Calu3 (cell line): Measurements from ENCODE around the gene NR5A2. TPM values are rescaled to one million over a fixed set of nuclear protein-coding genes. Genes with fewer than 3 reads are reported as not detected.

ENCODE experiments used
- BruUV-seq: library from RNA; stranded (reverse); fragments of 400-500 nt; replicated peaks from 2 replicates; lab custom pipeline; 2021; lab: Mats Ljungman, UMichigan
- CTCF ChIA-PET: fragments of 300-600 bp; sonication (Branson Sonifier 250); formaldehyde crosslinking; loops from one replicate; lab custom pipeline; 2022; ENCODE audit warnings: antibody characterized with exemption; lab: Charles Lee
- DNase-seq: peaks from one replicate; pipeline ENCODE4 v3.0.0; 2022
- H3K27ac Mint-ChIP-seq: one replicate; pipeline ENCODE4 v1.8.0; 2022; ENCODE audit warnings: mixed read lengths; ENCODE audit not compliant: unreplicated experiment
- H3K27me3 Mint-ChIP-seq: one replicate; pipeline ENCODE4 v1.8.0; 2022; ENCODE audit warnings: mixed read lengths; ENCODE audit not compliant: unreplicated experiment
- H3K36me3 Mint-ChIP-seq: one replicate; pipeline ENCODE4 v1.8.0; 2022; ENCODE audit warnings: mild to moderate bottlenecking, moderate library complexity, mixed read lengths; ENCODE audit not compliant: insufficient read depth, unreplicated experiment
- H3K4me1 Mint-ChIP-seq: one replicate; pipeline ENCODE4 v1.8.0; 2022; ENCODE audit warnings: mild to moderate bottlenecking, low read depth, mixed read lengths; ENCODE audit not compliant: unreplicated experiment
- H3K4me3 Mint-ChIP-seq: one replicate; pipeline ENCODE4 v1.8.0; 2022; ENCODE audit warnings: mild to moderate bottlenecking, low read depth, moderate library complexity, mixed read lengths; ENCODE audit not compliant: unreplicated experiment
- H3K9me3 Mint-ChIP-seq: one replicate; pipeline ENCODE4 v1.8.0; 2022; ENCODE audit warnings: low read depth, mixed read lengths; ENCODE audit not compliant: unreplicated experiment
- intact Hi-C: fragments of 100-400 bp; cut with micrococcal nuclease; formaldehyde crosslinking; loops from one replicate; pipeline ENCODE4 v1.10.0; 2022; ENCODE audit not compliant: unreplicated experiment
- total RNA-seq: library from RNA; stranded (reverse); gene quantifications from 2 replicates; pipeline ENCODE4 v1.2.3, GENCODE V29; 2022
- TF ChIP-seq, protein P1 (sequence below): fragments of 200-600 bp; IDR thresholded peaks from one replicate; pipeline ENCODE4 v1.8.0; 2022; ENCODE audit warnings: antibody characterized with exemption; ENCODE audit not compliant: unreplicated experiment

NR5A2 gene
- total RNA-seq, 1 experiment from 2014 or later: 6.9 TPM

DNA sequence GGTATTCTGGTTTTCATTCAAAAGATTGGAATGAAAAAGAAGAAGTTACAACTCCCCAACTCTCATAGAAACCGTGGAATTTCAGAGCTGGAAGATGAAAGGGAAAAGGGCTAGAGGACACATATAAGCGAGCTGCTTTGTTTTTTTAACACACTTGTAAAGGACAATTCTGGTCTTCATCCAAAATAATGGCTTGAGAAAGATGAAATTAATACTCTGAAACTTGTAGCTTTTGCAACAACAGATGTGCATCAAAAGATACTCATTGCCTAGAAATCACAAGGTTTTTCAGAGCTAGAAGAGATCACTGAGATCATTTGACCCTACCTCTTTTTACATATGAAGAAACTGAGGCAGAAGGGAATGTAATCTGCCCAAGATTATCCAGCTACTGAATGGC, 25.6 kb downstream of the NR5A2 start:
- H3K27me3 Mint-ChIP-seq: no peaks in the 10 kb centered on the region
- BruUV-seq: no TSS peak
- H3K27ac Mint-ChIP-seq: no peak overlapping the region
- no peaks in the 10 kb centered on the region for H3K4me1 Mint-ChIP-seq
- no peak overlapping the region for H3K4me3 Mint-ChIP-seq
- H3K36me3 Mint-ChIP-seq: no peaks in the 10 kb centered on the region
- no peak for DNase-seq
- CTCF ChIA-PET: interaction anchor here (0.6 kb wide), 1 partner anchor 456 kb away, joined by 3 read pairs; no protein-coding TSS in a partner anchor
- TF ChIP-seq, protein P1, sequence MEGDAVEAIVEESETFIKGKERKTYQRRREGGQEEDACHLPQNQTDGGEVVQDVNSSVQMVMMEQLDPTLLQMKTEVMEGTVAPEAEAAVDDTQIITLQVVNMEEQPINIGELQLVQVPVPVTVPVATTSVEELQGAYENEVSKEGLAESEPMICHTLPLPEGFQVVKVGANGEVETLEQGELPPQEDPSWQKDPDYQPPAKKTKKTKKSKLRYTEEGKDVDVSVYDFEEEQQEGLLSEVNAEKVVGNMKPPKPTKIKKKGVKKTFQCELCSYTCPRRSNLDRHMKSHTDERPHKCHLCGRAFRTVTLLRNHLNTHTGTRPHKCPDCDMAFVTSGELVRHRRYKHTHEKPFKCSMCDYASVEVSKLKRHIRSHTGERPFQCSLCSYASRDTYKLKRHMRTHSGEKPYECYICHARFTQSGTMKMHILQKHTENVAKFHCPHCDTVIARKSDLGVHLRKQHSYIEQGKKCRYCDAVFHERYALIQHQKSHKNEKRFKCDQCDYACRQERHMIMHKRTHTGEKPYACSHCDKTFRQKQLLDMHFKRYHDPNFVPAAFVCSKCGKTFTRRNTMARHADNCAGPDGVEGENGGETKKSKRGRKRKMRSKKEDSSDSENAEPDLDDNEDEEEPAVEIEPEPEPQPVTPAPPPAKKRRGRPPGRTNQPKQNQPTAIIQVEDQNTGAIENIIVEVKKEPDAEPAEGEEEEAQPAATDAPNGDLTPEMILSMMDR: no peak
- H3K9me3 Mint-ChIP-seq: no peaks in the 10 kb centered on the region
- intact Hi-C loops: no loop called here

DNA sequence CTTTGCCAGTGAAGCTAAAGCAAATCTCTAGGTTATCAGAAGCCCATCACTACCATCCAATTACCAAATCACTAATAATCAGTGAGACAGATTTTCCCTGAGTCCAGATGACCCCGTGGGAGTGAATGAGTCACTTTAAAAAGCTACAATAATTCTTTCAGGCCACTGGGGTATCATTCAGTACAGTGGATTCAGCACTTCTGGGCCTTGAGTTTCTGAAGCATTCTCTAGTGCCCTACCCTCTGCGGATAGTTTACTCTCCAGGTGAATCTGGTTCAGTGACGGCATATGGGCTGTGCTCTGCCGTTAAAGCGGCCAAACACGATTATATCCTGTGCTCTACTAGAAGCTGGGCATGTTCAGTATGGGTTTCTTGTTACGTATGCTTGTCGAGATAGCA, 26.1 kb downstream of the NR5A2 start:
- intact Hi-C loops: no loop called here
- BruUV-seq: no TSS peak
- no peak overlapping the region for H3K4me3 Mint-ChIP-seq
- H3K4me1 Mint-ChIP-seq: no peaks in the 10 kb centered on the region
- H3K27me3 Mint-ChIP-seq: no peaks in the 10 kb centered on the region
- no peak for DNase-seq
- H3K36me3 Mint-ChIP-seq: no peaks in the 10 kb centered on the region
- H3K9me3 Mint-ChIP-seq: no peaks in the 10 kb centered on the region
- no peak overlapping the region for H3K27ac Mint-ChIP-seq
- CTCF ChIA-PET: interaction anchor here (0.6 kb wide), 1 partner anchor 455 kb away, joined by 3 read pairs; no protein-coding TSS in a partner anchor
- TF ChIP-seq, protein P1: no peak

DNA sequence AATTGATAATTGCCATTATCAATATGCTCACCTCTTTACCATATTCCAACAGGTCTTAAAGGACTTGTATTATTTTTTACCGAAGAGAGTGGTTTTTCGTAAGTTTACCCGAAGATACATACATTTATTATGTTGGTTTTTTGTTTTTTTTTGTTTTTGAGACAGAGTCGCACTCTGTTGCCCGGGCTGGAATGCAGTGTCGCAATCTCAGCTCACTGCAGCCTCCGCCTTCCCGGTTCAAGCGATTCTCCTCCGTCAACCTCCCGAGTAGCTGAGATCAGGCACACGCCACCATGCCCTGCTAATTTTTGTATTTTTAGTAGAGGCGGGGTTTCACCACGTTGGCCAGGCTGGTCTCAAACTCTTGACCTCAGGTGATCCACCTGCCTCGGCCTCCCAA, 30.8 kb downstream of the NR5A2 start:
- CTCF ChIA-PET: no interaction called here
- Mint-ChIP-seq H3K27me3 (no peaks in the 10 kb centered on the region), H3K36me3 (no peaks in the 10 kb centered on the region), H3K4me1 (no peaks in the 10 kb centered on the region), H3K4me3 (no peak overlapping the region), H3K27ac (no peak overlapping the region), H3K9me3 (no peaks in the 10 kb centered on the region)
- no peak for DNase-seq
- TF ChIP-seq, protein P1: no peak
- intact Hi-C loops: no loop called here
- BruUV-seq: no TSS peak

DNA sequence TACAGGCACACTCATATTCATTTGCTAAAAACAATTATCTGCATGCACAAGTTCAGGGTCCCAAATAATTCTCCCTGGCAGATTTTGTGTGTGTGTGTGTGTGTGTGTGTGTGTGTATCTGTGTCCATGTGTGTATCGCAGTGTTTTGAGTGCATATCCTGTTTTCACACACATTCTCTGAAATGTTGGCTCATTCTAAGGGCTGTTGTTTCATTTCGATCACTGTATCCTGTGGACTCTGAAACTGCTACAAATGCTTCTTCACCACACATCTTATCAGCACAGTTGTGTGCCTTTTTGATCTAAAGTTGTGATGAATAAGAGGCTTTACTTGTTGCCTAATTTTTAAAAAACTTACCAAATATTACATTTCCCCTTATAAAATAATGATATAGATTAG, 34.6 kb downstream of the NR5A2 start:
- no peak overlapping the region for H3K4me3 Mint-ChIP-seq
- no peaks in the 10 kb centered on the region for H3K27me3 Mint-ChIP-seq
- CTCF ChIA-PET: interaction anchor here (0.5 kb wide), 1 partner anchor 214 kb away, joined by 5 read pairs; no protein-coding TSS in a partner anchor
- H3K36me3 Mint-ChIP-seq: no peaks in the 10 kb centered on the region
- DNase-seq: no peak
- TF ChIP-seq, protein P1: no peak
- intact Hi-C loops: no loop called here
- no peaks in the 10 kb centered on the region for H3K9me3 Mint-ChIP-seq
- no peaks in the 10 kb centered on the region for H3K4me1 Mint-ChIP-seq
- no peak overlapping the region for H3K27ac Mint-ChIP-seq
- BruUV-seq: no TSS peak
